ENCODE results near the gene CDCA4.
"Not testable (repeated sequence)": the region's sequence is repeated elsewhere in the genome, so short reads cannot be mapped to it uniquely, and the experiment has no call there.

Gene CDCA4

DNA sequence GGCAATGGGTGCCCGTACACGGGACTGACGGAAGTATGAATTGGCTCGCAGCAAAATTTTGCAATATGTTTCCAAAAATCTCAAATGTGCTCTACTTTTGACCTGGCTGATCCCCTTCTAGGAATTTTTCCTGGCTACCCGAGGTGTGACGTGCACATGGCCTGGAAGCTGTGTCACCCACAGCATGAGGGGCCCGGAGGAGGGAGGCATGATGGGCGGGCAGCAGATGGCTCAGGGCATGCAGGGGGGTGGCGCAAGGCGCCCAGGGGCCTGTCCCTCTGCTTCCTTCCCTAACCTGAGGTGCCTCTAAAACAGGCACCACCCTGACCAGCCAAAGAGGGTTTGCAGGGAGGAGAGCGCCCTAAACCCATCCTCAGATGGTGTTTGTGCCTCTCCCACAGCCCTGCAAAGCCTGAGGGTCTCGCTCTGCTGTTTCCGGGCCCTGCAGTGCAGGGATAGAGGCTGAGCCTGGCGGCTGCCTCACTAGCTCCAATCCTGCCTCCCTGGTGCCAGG, 37.7 kb upstream of the CDCA4 start:
- DNase-seq (ENCODE audit: low read depth) = no peak

DNA sequence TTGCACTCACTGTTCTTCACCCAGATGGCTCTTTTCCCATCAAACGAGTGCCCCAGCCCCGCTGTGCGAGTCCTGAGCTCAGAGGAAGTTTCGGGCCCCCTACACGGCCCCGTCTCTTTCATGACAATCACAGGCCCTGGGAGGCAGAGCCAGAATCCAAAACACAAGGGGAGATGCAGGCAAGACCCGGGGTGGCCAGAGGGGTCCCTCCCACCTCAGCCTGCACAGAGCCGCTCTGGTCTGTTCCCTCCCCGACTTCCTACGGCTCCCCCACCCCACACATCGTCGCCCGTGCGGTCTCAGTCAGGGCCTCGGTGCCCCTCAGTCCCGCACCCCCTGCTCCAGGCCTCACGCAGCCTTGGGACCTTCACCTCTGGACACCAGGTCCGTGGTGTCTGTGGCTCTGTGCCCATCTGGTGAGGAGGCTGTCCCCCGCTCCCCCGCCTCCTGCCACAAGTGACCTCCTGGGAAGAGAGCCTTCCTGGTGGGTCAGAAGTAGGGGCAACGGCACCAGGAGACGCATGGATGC, 35.5 kb upstream of the CDCA4 start:
- no peak for DNase-seq (ENCODE audit: low read depth)

DNA sequence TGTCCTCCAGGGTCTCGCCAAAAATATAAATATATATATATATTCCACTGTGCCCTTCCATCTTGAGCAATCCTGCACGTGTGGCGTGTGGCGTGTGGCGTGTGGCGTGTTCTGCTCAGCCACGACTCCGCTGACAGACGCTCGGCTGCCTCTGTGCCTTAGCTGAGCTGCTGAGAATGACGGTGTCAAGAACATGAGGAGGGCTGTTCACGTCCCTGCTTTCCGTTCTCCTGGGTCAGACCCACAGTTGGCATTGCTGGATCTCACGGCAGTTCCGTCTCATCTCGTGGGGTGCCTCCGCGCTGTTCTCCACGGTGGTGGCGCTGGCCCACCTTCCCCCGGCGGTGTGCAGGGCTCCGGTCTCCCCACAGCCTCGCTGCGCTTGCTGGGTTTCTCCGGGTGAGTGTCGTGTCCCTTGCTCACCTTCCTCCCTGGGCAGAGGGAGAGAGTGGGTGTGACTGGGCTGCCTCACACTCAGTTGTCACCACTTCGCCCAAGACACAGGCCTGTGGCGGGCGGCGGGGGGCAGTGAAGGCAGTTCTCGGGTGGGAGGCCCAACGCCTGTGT, 34.9 kb upstream of the CDCA4 start:
- no peak for DNase-seq (ENCODE audit: low read depth)

DNA sequence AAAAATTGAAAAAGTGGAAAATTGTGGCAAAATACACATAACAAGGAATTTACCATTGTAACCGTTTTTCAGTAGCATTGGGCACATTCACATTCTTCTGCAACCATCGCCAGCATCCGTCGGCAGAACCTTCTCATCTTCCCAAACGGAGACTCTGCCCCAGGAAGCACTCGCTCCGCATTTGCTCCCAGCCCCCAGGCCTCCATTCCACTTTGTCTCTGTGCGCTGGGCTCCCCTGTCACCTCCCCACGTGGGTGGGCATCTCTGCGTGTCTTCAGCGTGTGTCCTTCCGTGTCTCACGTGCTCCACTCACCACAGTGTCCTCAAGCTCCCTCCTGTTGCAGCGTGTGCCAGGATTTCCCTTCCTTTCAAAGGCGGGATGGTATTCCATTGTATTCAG, 34.5 kb upstream of the CDCA4 start:
- DNase-seq (ENCODE audit: low read depth) = no peak

DNA sequence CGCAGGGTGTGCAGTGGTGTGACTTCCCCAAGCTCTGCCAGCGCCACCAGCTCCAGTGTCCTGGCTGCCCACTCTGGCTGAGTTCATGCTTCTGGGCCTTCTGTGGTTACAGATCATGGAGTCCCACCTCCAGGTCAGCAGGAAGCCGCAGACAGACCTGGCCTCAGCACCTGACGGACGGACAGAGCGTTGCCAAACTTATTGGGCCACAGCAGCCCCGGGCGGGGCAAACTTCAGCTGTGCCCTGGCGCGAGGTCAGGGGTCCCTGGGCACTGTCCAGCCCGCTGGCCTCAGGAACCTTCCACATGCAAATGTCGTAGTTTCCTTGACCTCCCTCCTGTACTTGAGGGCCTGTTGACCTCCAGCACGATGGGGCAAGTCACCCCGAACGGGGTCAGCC, 33.1 kb upstream of the CDCA4 start:
- DNase-seq (ENCODE audit: low read depth) = no peak

DNA sequence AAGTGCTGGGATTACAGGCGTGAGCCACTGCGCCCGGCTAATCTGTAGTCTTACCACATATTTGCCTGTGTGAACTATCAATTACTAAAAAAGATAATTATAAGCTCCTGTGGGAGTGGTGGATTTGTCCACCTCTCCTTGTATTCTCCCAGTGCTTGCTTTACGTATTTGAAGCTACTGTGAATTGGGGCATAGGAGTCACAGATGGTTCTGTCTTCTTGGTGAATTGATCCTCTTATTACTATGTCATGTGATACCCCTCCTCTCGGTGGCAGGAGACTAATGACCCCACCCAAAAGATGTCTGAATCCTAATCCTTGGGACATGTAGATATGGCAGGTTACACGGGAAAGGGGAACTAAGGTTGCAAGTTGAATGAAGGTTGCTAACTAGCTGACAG, 32.5 kb upstream of the CDCA4 start:
- DNase-seq (ENCODE audit: low read depth) = no peak

DNA sequence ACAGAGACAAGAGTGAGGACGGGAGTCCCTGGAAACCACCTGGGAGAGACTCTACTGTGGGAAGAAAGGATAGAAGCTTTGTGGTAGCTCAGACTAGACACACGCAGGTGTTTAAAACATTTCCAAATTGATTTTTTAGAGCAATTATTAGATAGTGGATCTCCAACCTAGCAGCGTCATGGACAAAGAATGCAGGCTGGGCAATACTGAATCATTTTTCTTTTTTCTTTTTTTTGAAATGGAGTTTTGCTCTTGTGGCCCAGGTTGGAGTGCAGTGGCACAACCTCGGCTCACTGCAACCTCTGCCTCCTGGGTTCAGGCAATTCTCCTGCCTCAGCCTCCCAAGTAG, 31.2 kb upstream of the CDCA4 start:
- no peak for DNase-seq (ENCODE audit: low read depth)

DNA sequence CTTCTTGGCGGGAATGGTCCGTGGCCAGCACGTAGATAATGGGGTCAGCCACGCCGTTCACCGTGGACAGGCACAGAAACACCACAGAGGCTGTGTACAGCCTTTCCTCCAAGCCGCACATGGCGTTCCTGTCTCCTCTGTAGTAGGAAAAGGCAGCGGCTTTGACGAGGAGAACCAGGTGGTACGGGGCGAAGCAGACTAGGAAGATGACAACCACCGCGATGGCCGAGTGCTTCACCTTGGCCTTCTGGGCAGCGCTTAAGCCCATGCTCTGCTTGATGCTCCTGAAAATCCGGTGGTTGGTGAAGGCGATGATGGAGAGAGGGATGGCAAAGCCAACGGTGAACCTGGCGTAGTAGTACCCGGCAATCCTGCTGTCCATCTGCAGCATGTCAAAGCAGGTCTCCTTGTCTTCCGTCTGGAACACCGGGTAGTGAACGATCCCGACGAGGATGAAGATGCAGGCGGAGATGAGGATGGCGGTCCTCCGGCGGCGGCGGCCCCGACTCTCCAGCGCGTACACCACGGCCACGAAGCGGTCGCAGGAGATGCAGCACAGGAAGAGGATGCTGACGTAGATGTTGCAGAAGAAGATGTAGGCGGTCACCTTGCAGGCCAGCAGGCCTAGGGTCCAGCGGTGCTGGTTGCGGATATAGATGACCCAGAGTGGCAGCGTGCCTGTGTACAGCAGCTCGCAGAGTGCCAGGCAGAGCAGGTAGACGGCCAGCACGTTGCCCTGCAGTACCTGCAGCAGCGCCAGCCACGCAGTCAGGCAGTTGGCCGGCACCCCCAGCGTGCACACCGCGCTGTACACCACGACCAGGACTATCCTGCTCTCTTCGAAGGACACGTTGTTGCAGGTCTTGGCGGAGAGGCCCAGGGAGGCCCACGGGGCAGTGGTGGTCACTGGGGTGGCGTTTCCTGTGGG, 30.6 kb upstream of the CDCA4 start:
- no peak for DNase-seq (ENCODE audit: low read depth)

DNA sequence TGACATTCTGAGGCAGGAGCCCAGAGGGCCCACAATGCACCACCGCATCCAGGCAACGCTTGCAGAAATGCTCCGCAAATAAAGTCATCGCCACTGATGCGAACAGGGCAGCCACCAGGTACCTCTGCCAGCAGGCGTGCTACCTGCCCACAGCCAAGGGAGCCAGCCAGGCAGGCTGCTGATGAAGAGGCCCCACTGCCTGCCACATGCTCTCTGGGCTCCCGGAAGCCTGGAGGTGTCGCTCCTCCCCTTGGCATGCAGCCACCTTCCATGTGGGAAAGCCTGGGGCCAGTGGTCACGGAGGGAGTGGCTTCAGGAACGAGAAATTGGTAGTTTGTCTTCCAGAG, 29.6 kb upstream of the CDCA4 start:
- no peak for DNase-seq (ENCODE audit: low read depth)

DNA sequence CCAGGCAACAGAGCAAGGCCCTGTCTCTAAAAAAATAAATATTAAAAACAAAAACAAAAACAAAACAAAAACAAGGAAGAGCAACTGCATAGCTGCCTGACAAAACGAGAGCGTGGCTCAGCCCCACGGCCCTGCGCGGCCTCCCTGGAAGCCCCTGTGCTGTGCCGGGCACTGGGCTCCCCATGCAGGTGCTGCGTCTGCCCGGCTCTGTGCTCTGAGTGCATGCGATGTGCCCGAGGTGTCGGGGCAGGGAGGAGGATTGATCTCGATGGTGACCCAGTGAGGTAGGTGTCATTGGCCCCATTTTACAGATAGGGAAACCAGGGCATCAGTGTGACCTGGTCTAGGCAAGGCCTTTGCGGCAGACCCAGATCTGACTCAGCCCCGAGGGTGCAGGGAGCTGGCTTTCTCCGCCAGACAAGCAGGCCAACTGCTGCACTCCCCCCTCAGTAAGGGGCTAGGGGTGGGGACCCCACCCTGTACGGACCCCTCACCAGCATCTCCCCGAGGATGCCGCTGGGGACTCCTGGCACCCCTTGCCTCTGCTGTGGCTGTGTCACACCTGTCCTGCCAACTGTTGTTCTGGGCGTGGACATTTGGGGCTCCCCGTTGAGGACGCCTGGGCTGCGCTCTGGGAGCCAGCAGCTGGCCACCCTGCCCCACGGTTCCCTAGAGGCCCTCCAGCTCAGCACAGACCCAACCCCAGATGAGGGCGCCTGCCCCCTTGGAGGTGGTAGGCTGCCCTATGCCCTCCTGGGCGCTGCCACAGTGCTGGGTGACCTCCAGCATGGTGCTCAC, 29.1 kb upstream of the CDCA4 start:
- no peak for DNase-seq (ENCODE audit: low read depth)

DNA sequence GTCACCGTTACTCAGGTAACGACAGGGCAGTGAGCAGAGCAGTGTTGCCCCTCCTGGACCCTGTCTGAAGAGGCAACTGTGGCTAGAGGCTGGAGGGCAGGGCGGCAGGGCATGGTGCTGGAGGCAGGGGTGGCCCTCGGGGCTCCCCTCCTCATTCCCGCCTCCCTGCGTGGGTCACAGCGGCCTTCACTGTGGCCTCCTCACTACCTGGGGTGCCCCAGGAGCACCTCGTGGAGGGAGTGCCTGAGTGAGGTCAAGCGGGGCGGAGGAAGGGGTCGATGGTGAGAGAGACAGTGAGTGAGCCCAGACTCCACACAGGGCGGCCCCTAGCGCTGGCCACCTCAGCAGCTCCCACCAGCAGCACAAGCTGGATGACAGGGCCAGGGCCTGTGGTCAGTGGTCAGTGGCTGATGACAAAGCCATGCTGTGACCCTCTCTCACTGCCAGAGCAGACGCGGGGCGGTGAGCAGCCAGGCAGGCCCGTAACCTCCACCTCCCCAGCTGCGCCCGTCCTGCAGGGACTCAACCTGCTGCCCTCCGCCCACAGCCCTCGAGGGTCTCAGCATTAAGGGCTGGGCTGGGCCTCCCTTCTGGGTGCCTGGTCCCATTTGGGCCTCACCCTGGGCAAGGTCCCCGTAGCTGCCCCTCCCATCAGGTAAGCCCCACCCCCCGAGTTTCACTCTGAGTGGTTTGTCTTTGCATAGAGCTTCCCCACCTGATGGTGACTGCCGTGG, 26.6 kb upstream of the CDCA4 start:
- no peak for DNase-seq (ENCODE audit: low read depth)

DNA sequence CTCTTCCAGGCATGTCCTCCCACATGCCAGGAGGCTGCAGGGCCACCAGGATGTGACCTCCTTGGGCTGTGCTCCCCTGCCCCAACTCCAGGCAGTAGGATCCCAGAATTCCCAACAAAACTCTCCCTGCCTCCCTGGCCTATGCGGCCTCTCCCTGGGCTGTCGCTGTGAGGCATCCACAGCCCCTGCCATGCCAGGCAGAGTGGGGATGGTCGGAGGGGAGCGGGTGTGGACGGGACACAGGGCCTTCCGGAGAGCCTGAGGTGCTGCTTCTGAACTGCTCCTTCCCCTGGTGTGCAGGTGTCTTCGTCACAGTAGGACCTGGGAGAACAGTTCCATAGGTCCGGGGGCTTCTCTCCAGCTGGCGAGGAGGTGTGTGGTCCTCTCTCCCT, 26.0 kb upstream of the CDCA4 start:
- DNase-seq (ENCODE audit: low read depth) = no peak

DNA sequence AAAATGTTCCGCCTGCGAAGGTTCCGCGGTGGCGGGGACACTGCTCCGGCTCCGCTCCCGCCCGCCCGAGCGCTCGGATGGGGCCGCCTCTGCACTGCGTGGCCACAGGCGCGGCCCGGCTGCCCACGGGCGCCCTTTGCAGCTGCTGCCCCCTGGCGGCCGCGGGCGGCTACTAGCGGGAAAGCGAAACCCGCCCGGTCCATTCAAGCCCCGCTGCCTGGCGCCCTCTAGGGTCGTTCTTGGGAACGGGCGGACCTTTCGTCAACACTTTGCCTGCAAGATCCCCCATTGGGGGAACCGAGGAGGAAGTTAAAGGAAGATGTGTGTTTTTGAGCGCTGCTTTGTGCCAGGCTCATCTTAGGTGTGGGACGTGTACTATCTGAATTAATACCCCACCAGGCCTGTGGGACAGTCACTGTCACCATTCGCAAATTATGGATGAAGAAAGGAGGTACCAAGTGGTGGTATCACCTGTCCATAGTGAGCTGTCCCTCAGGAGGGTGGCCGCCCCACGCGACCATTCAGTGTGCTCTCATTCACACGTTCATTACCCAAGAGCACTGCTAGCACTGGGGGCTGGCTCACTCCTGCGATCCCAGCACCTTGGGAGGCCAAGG, 24.9 kb upstream of the CDCA4 start:
- peak; percentile 89 for DNase-seq (ENCODE audit: low read depth)

DNA sequence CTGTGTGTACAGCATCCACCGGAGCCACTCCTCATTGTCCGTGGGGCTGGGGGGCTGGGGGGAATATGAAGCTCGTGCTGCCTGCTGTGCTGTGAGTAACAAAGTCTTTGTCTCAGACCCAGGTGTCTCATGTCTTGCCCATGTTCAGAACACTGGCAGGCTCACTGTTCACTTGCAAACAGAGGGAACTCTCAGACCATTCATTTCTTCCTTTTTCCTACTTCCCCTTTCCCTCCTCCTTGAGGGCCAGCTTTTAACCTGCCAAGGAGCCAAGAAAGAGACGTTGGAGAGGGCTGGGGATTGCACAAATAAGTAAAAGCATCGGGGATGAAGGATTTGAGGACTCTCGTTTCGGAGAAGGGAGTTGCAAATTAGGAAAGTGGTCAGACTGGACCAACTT, 22.8 kb upstream of the CDCA4 start:
- DNase-seq (ENCODE audit: low read depth) = no peak

DNA sequence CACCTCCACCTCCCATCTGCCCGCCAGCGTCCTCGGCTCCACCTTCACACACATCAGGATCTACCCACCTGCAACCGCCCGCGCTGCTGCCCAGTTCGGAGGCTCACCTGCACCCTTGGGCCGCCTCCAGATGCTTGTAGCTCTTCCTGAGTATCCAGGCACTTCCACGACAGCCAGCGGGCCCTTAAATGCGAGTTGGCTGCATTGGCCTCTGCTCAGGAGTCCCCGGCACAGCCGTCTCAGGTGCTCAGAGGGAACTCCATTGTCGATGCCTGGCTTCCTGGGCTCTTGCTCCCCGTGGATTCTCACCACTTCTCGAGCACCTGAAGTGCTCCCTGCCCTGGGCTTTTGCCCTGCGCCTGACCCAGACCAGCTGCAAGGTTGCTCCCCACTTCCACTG, 21.9 kb upstream of the CDCA4 start:
- no peak for DNase-seq (ENCODE audit: low read depth)

DNA sequence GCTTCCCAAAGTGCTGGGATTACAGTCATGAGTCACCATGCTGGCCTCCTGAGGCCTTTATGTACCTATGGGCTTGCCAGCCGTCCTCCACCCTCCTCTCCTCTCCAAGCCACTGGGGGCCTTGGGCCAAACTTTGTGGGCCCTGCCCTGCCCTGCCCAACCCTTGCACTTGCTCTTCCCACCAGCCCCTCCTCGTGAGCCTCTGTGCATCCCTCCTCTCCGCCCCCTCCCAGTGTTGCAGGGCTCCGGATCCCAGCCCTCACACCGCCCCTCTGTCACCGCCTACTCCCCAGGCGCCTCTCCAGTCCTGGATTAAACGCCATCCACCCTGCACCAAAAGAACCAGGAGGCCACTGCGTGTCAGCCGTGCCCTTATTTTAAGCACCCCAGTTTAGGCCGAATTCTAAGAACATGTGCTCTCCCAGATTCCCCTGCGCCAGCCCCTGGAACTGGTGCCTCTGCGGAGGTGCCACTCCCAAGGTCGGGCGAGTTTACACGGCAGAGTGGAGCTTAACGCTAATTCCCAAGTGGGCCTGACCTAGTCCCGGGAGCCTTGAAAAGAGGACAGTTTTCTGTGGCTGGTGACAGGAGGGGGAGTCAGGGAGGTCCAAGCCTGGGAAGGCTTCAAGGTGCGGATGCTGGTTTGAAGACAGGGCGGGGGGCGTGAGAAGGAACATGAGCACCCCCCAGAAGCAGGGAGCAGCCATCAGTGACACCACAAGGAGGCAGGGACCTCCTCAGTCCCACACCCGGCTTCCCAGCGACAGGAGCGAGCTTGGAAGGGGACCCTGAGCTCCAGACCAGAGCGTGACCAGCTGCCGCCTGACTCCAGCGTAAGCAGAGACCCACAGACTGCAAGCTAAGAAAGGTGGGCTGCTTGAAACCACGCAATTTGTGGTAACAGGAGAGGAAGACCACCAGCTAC, 21.2 kb upstream of the CDCA4 start:
- DNase-seq (ENCODE audit: low read depth) = no peak

DNA sequence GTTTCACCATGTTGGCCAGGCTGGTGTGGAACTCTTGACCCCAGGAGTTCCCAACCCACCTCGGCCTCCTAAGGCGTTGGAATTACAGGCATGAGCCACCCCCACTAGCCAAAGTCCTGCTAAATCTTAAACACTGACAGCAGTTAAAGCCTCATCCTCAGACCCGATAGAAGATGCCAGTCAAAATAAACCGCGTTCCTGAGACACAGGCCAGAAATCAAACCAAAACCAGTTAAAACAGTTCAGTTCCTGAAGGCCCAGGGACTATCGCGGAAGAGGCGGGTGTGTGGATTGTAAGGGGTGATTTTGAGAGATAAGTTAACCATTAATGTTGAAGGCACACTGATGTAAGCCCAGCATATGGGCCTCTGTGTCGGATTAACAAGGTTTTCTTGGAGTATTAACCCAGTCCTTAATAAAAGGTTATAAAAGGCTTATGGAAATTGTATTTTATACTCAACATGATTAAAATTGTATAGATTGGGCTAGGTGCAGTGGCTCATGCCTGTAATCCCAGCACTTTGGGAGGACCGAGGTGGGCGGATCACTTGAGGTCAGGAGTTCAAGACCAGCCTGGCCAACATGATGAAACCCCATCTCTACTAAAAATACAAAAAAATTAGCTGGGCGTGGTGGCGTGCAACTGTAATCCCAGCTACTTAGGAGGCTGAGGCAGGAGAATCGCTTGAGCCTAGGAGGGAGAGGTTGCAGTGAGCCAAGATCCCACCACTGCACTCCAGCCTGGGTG, 18.7 kb upstream of the CDCA4 start:
- DNase-seq (ENCODE audit: low read depth) = no peak

DNA sequence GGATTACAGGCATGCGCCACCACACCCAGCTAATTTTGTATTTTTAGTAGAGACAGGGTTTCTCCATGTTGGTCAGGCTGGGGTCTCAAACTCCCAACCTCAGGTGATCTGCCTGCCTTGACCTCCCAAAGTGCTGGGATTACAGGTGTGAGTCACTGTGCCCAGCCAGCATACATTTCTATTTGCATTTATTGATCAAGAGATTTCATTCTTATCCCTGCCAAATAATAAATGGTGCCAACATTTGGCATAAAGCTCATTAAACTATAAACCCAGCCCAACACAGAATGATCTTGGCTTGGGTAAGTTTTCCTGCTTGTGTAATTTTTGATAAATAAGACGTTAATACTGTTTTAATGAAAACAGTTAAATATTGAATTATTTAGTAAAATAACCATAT, 14.7 kb upstream of the CDCA4 start:
- DNase-seq (ENCODE audit: low read depth) = not testable (repeated sequence)

DNA sequence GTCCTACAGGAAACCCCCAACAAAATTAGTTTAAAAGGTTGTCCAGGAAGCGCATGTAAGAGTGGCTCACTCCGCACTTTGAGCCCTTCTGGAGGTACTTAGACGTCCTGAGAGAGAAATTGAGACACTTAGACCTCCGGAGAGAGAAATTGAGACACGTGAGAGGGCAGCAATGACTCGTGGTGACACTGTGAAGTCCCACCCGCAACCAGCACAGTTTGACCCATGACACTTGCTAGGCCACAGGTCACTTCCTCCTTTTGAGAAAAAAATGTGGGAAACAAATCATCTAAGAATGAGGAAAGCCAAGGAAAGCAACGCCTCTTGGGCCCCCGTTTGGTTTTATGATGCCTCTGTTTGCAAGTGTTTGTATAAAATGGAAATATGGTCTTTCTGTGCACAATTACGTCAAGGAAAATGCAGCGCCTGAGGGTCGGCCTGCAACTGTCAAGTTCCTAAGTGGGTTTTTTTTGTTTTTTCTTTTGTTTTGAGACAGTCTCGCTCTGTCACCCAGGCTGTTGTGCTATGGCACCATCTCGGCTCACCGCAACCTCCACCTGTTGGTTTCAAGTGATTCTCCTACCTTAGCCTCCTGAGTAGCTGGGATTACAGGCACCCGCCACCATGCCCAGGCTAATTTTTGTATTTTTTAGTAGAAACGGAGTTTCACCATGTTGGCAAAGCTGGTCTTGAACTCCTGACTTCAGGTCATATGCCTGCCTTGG, 13.6 kb upstream of the CDCA4 start:
- DNase-seq (ENCODE audit: low read depth) = no peak
